ENCODE data around the gene SCTR.
A peak's percentile ranks its signal among the peaks of the same experiment; 100 is the strongest.

SCTR gene

GRCh38 chr2:119486886-119487285, 37.4 kb downstream of the SCTR start:
- no peak for DNase-seq

DNA sequence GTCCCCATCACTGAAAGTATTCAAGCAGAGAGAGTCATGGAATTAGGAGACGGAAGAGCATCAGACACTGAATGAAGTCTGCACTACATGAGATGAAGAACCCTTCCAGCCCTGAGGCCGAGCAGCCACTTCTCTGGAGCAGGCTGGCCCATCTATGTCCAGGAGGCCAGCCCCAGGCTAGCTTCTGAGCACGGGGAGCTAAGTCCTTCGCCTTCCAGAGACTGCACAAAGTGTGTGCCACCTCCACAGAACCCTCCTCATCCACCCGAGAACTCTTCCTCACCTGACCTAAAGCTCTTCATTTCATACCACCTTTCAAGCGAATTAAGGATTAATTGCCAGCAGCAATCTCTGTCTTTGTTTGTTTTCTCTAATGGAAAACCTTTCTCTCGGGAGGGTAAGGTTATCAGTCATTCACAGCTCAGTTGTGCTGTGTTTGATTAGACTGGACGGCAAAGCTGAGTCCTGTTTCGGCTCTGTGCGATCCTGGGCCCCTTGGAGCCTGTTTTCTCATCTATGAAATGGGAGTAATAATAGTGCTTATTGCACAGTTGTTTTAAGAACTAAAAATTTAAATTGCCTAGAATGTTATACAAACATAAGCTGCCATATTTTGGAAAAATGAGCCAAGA, 38.0 kb downstream of the SCTR start:
- no peak for DNase-seq

- no peak for DNase-seq
Measured at GRCh38 chr2:119485336-119486110, 38.8 kb downstream of the SCTR start.

DNA sequence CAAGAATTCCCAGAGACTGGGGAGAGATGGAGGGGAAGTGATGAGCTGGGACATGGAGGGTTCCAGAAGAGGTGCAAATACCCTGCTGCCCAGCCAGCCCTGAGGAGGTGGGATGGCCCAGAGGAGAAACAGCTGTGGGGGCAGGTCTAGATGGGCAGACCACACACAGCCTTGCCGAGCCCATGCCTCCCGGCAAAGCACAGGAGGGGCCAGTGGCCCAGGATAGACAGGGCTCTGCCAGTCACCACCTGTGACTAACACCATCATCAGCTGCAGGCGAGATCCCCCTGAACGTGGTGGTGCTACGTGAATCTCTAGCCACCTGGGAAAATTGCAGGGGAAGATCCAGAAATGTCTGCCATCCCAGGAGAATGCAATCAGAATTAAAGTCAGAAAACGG, 39.4 kb downstream of the SCTR start:
- DNase-seq, result no peak

- no peak for DNase-seq
Measured at GRCh38 chr2:119483896-119484718, 40.2 kb downstream of the SCTR start.

DNA sequence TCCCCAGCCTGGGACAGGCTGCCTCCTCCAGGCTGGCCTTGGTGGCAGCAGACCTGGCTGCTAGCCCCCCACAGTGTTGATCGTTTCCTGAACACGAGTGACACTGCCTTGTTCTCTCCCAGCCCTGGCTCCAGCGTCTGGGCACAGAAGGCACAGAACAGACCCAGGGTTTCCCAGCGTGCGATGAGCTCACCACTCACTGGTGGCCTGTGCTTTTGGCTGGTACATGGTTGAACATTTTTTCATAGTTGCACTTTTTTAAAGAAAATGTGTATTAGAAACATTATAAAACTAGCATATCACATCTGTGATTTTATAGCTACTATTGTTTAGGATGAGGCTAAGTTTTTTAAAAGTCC, 40.9 kb downstream of the SCTR start:
- no peak for DNase-seq

GRCh38 chr2:119482481-119483394, 41.5 kb downstream of the SCTR start:
- no peak for DNase-seq

- no peak for DNase-seq
Measured at GRCh38 chr2:119481501-119482455, 42.5 kb downstream of the SCTR start.

- DNase-seq, result no peak
Measured at GRCh38 chr2:119480718-119481142, 43.6 kb downstream of the SCTR start.

DNA sequence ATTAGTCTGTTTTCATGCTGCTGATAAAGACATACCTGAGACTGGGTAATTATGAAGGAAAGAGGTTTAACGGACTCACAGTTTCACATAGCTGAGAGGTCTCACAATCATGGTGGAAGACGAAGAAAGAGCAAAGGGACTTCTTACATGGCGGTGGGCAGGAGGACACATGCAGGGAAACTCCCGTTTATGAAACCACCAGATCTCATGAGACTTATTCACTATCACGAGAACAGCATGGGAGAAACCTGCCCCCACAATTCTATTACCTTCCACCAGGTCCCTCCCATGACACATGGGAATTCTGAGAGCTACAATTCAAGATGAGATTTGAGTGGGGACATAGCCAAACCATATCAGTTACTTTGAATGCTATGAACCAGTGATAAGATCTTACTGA, 44.1 kb downstream of the SCTR start:
- no peak for DNase-seq

- DNase-seq, result no peak
Measured at GRCh38 chr2:119478978-119479295, 45.3 kb downstream of the SCTR start.

DNA sequence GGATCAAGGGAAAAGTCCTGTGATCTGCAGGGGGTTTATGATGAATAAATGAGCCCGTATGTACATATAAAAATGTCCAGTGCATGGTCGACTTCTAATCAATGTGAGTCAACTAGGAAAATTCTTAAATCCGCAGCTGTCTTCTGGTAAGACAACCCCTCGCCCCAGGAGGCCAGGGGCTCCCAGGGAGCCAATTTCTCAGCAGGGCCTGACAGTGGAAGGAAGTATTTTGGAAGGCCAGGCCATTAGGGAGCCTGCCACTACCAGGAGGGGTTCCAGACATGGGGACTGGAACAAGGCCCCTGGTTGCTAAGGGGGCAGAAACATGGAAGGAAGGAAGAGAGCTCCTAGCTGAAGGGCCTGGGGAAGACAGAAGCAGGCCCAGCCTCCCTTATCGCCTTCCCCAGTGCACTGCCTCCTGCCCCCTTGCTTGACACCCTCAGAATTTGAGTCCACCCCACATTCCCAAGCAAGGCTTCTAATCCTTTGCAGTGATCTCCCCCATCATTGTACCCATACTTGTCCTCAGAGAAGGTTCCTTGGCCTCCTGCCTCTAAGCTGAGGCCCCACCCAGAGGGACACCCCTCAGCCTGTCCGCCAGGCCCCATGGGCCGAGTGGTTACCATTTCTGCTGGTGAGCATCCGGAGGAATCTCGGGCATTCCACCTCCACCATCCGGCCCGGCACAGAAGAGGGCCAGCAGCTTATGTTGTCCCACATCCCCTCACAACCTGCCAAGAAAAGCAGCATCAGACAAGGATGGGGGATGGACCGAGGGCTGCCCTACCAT, 45.9 kb downstream of the SCTR start:
- no peak for DNase-seq

- no peak for DNase-seq
Measured at GRCh38 chr2:119477113-119477505, 47.2 kb downstream of the SCTR start.

- peak; percentile 24 for DNase-seq
Measured at GRCh38 chr2:119476301-119477112, 47.8 kb downstream of the SCTR start.

DNA sequence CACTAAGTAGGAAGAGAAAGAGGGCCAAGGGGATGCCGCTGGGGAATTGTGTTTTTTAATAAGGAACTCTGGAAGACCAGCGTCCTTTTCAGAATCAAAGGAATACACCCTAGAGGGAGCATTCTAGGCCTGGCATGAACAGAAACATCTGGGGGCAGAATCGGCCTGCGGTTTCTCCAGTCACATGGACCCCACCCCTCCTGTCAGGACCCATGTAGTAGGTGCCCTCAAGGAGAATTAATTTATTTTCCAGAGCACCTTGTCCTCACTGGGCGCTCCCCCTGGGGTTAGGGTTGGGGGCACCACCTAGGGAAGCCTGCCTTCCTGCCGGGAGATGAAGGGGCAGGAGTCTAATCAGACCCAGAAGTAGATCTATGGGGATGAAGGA, 48.4 kb downstream of the SCTR start:
- DNase-seq, result no peak

DNA sequence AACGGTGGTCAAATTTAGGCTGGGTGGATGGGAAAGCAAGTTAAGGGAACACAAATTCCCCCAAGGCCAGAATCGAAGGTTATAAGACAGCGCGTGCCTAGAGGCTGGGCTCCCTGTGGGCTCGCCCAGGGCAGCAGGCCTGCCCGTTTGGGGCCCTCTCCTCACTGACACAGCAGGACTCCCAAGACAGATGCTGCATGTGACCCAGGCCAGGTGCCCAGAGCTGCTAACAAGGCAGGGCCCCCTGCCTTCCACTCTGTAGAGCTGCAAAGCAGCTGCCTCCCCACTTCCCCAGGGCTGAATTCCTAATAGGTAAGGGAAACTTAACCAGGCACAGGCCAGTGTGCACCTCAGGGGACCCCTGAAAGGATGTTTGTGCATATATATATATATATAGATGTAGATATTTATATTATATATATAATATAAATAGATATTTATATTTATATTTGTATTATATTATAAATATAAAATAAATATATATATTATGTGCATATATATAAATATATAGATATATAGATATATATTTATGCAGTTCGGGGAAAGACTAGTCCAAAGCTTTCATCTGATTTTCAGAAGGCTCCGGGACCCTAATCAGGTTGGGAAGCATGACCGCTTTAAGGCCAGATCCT, 48.9 kb downstream of the SCTR start:
- no peak for DNase-seq

DNA sequence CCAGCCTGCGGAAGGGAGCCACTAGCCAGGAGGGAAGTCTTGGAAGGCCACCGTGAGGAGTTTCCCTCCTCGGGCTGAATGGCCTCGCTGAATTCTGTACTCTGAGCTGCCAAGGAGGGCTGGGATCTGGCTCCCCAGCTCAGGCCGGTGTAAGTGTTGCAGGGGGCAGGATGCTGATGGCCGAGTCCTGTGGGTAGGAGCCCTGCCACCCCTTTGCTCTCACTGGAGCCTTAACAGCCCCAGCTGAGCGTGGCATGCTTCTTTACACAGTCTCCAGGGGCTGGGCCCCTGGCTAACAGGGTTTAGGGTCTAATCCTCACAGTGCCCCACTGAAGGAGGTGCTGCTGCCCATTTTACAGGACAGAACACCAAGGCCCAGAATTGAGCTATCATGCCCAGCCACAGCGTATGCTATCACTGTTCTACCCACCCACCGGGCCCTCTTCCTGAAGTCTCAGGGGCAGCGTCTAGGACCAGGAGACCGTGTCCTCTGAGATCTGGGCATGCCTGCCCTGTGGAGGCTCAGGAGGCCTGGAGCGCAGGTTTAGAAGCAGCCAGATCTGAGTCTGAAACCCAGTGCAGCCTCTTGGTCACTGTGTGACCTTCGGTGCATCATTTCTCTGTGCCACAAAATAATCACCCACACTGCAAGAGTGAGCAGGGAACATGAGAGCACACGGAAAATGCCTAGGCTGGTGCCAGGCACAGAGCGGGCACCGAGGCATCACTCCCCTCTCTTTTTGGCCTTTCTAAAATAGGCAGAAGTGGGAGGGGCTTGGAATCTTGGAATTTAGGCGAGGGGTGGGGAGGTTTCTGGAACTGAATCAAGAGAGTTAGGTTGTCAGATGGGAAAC, 49.7 kb downstream of the SCTR start:
- DNase-seq, result no peak

DNA sequence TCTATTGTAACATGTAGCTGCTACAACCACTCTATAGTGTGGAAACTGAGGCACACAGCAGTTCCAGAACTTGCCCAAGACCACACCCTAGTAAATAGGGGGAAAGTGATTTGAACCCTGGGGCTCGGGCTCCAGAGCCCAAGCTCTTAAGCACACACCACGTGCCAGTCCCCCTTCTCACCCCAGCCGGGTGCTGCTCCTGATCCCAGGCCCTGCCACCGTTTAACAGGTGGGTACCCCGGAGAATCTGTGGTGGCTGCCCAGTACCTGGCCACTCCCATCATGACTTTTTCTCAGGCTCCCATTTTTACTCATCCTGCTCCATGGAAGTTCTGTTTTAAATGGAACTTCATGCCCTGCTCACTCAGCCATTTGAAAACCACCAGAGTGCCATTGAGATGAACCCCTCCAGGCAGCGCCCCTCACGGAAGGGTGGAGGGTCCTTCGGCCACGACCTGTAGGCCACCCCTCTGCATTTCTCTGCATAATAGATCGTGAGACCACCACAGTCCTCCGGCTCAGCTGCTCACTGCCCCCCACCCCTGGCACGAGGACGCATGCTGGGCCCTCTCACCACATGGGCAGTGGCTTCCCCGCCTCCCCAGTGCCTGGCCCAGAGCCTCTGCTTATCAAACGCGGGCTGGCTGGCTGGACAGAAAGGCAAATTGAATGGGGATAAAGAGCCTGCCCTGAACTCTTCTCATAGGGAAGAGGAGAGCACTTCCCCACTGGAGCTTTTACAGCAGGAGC, 50.5 kb downstream of the SCTR start:
- no peak for DNase-seq
